Stomach (tissue), 19 donors: ENCODE results near the gene NOXRED1. TPM values are rescaled to one million over a fixed set of nuclear protein-coding genes. Genes with fewer than 3 reads are reported as not detected.

Experiments
- DNase-seq, 2 donors: peaks; one replicate each; pipeline versions ENCODE4 v3.0.0 to v3.0.0-alpha.2; 2013 to 2019
- H3K27ac ChIP-seq, 5 donors: fragments of 200-600 bp in 4 of 5; sonication (generic) in 4 of 5; one replicate each; pipeline ENCODE4 v1.5.1; 2013 to 2019; ENCODE audit warnings: mild to moderate bottlenecking in 1 of 5, moderate library complexity in 1 of 5
- H3K27me3 ChIP-seq, 3 donors: fragments of 200-600 bp; sonication (generic); one replicate each; pipeline ENCODE4 v1.5.1; 2017 to 2019; ENCODE audit warnings: mixed run types in 1 of 3
- H3K36me3 ChIP-seq, 4 donors: fragments of 200-600 bp; sonication (generic); 1 replicate in 3 of 4; 2 replicates in 1 of 4; pipeline ENCODE4 v1.5.1; 2016 to 2019
- H3K4me1 ChIP-seq, 4 donors: fragments of 200-600 bp; sonication (generic); one replicate each; pipeline ENCODE4 v1.5.1; 2016 to 2019
- H3K4me3 ChIP-seq, 4 donors: fragments of 200-600 bp; sonication (generic) in 3 of 4; one replicate each; pipeline ENCODE4 v1.5.1; 2016 to 2019; ENCODE audit warnings: mild to moderate bottlenecking in 1 of 4
- H3K9me3 ChIP-seq, 4 donors: fragments of 200-600 bp; sonication (generic); one replicate each; pipeline ENCODE4 v1.5.1; 2016 to 2019
- CTCF ChIP-seq, 7 experiments: fragments of 450-650 bp in 4 of 7; fragments of 200-600 bp in 3 of 7; sonication (generic) in 3 of 7; IDR thresholded peaks; one replicate each; pipeline ENCODE4 v1.5.1; 2016 to 2019; ENCODE audit warnings: antibody characterized with exemption in 7 of 7, control low read depth in 2 of 7, mild to moderate bottlenecking in 1 of 7
- EP300 ChIP-seq: sonication (generic); formaldehyde crosslinking; IDR thresholded peaks from one replicate; pipeline ENCODE4 v1.6.1; 2017; ENCODE audit warnings: antibody characterized with exemption
- POLR2A ChIP-seq, 4 donors: fragments of 450-650 bp; IDR thresholded peaks; one replicate each; pipeline ENCODE4 v1.6.1; 2016; ENCODE audit warnings: antibody characterized with exemption in 4 of 4, control low read depth in 2 of 4, mild to moderate bottlenecking in 1 of 4, moderate library complexity in 1 of 4
- POLR2AphosphoS5 ChIP-seq, 3 donors: sonication (generic); formaldehyde crosslinking; IDR thresholded peaks; one replicate each; pipeline ENCODE4 v1.6.1; 2016; ENCODE audit warnings: antibody characterized with exemption in 3 of 3
- WGBS, 5 donors: extraction: QIAGEN DNeasy Blood & Tissue Kit in 3 of 5; methylation state at CpG; one replicate each; pipeline versions ENCODE4 v1.1.5 to v1.1.7; 2013 to 2018; 5-methylcytosine and 5-hydroxymethylcytosine counted together
- intact Hi-C: fragments of 100-400 bp; cut with DNase I; formaldehyde crosslinking; loops from one replicate; pipeline ENCODE4 v1.15.1; 2023; ENCODE audit warnings: low total_unique reads
- long read RNA-seq, 10 donors: transcript quantifications; one replicate each; lab custom pipeline, GENCODE V29; 2026
- polyA plus RNA-seq, 3 donors: library from polyadenylated mRNA; stranded (reverse); fragments of 200-250 nt; gene quantifications; one replicate each; pipeline ENCODE4 v1.2.3, GENCODE V29; 2013
- total RNA-seq, 5 donors: library from RNA; depleted of rRNA; stranded (reverse); fragments of >200 nt; gene quantifications; one replicate each; pipeline versions ENCODE4 v1.1.0 to v1.2.3, GENCODE V29; 2014 to 2016
- donor health status: healthy with polysubstance abuse.
- donor health status: Bipolar disorder and iron deficiency.
- donor health status: healthy.

NOXRED1 gene, protein sequence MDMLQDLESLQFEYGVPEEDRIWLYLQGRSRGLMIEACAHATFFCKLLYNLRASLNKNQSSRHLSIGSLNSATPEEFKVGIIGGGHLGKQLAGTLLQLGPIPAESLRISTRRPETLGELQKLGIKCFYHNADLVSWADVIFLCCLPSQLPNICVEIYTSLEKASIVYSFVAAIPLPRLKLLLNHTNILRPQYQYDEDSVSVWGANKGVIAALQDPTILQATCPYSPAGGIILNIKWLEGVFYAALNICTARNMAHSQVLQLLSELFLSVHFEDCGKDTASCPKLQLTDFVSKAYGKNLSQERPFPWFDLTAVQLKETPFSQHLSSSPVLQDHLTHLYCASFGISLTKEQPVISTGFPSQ
- total RNA-seq = under 1 TPM in 1 of 5 donors, not detected in 4; 0.18 TPM
- polyA plus RNA-seq = under 1 TPM in 2 of 3 donors, not detected in 1; 0.08 to 0.46 TPM
- long read RNA-seq, donor 1 = 0 reads
- long read RNA-seq, donor 2 = 0 reads
- long read RNA-seq, donor 3 = 0 reads
- long read RNA-seq, donor 4 = 0 reads
- long read RNA-seq, donor 5 = 0 reads
- long read RNA-seq, donor 6 = 0 reads
- long read RNA-seq, donor 7 = 0 reads
- long read RNA-seq, donor 8 = 0 reads
- long read RNA-seq, donor 9 = 0 reads
- long read RNA-seq, donor 10 = 0 reads

- TF ChIP-seq POLR2A (IDR thresholded peaks at IDR 0.05) = no peak
- TF ChIP-seq POLR2AphosphoS5 (IDR thresholded peaks at IDR 0.05) = no peak
- no peak for TF ChIP-seq CTCF (IDR thresholded peaks at IDR 0.05)
- no peak for TF ChIP-seq EP300
- intact Hi-C loops = no loop called here
- Histone ChIP-seq H3K4me3 (no peak within 1 kb of the TSS), H3K4me1 (no peaks in the 10 kb centered on the region), H3K27me3 (no peaks in the 10 kb centered on the region), H3K9me3 (peaks cover 9 to 23% (median 16%) of the 10 kb centered on the region in 4 donors), H3K36me3 (peaks cover 49 to 78% (median 76%) of the 10 kb centered on the region in 4 donors), H3K27ac (no peak within 1 kb of the TSS)
- DNase-seq = no peak
- 94 to 100% (median 96%) methylated on average over 1 of the region's 1 CpG for WGBS, 5 donors
These were observed at the start of gene NOXRED1 for GRCh38 chr14:77423423-77423822. NOXRED1 (minus strand) TSS chr14:77423523; CDS start chr14:77422889, 634 bp downstream.

- H3K4me3 ChIP-seq = no peak overlapping the region
- no peaks in the 10 kb centered on the region for H3K9me3 ChIP-seq
- DNase-seq = no peak
- no peak for TF ChIP-seq POLR2AphosphoS5 (IDR thresholded peaks at IDR 0.05)
- no peak for TF ChIP-seq CTCF (IDR thresholded peaks at IDR 0.05)
- TF ChIP-seq POLR2A (IDR thresholded peaks at IDR 0.05) = no peak
- TF ChIP-seq EP300 = no peak
- H3K27me3 ChIP-seq = peaks cover 0 to 7% (median 0%) of the 10 kb centered on the region in 3 donors
- no peaks in the 10 kb centered on the region for H3K4me1 ChIP-seq
- H3K27ac ChIP-seq = no peak overlapping the region
- WGBS, 5 donors = 76 to 90% (median 85%) methylated on average over 5 of the region's 5 CpGs
- intact Hi-C loops = no loop called here
- peaks cover 32 to 50% (median 50%) of the 10 kb centered on the region in 4 donors for H3K36me3 ChIP-seq
These were observed 47.0 kb upstream of the NOXRED1 start for GRCh38 chr14:77470224-77470870.

GRCh38 chr14:77469539-77469938 is 46.2 kb upstream of the NOXRED1 start:
- DNase-seq = no peak
- Histone ChIP-seq H3K4me3 (no peak overlapping the region), H3K27ac (no peak overlapping the region), H3K9me3 (no peaks in the 10 kb centered on the region), H3K36me3 (peaks cover 40 to 58% (median 58%) of the 10 kb centered on the region in 4 donors), H3K4me1 (no peaks in the 10 kb centered on the region), H3K27me3 (peaks cover 0 to 3% (median 0%) of the 10 kb centered on the region in 3 donors)
- intact Hi-C loops = no loop called here
- TF ChIP-seq EP300 (no peak), CTCF (IDR thresholded peaks at IDR 0.05) (no peak), POLR2AphosphoS5 (IDR thresholded peaks at IDR 0.05) (no peak), POLR2A (IDR thresholded peaks at IDR 0.05) (no peak)
- 76 to 94% (median 86%) methylated on average over 1 of the region's 1 CpG for WGBS, 5 donors

GRCh38 chr14:77469067-77469505 is 45.8 kb upstream of the NOXRED1 start:
- no peaks in the 10 kb centered on the region for H3K9me3 ChIP-seq
- WGBS, 5 donors = 78 to 89% (median 84%) methylated on average over 14 of the region's 14 CpGs
- H3K27me3 ChIP-seq = no peaks in the 10 kb centered on the region
- no peaks in the 10 kb centered on the region for H3K4me1 ChIP-seq
- TF ChIP-seq EP300 (no peak), POLR2AphosphoS5 (IDR thresholded peaks at IDR 0.05) (no peak), CTCF (IDR thresholded peaks at IDR 0.05) (no peak), POLR2A (IDR thresholded peaks at IDR 0.05) (no peak)
- intact Hi-C loops = no loop called here
- no peak overlapping the region for H3K27ac ChIP-seq
- no peak overlapping the region for H3K4me3 ChIP-seq
- H3K36me3 ChIP-seq = peaks cover 45 to 63% (median 62%) of the 10 kb centered on the region in 4 donors
- DNase-seq = no peak
